ENCODE data around the gene PLXNA4.

PLXNA4 gene

DNA sequence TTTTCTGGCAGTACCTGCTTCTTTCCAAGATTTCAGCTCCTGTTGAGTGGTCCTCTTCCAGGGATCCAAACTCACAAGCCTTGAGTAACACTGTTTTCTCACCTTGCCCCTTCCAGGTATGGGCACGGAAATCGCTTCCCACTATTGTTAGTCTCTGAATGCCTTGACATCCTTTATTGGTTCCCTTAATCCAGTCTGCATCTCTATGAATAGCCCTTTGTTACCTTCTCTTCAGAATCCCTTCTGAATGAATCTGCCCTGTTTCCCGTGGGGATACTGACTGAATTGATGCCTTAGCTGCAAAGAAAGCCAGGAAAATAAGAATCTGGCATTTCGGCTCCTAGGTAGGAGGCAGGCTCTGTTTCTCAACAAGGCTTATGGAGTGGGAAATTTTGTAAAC is 467.7 kb downstream of the PLXNA4 start:
- H3K27ac ChIP-seq (ENCODE audit: low read depth, low read length) = no peak overlapping the region
- no peak overlapping the region for H2AFZ ChIP-seq (ENCODE audit: low read length, unreplicated experiment)
- H3K27me3 ChIP-seq (ENCODE audit: insufficient read depth, low read length) = no peaks in the 10 kb centered on the region
- no peak overlapping the region for H3K4me3 ChIP-seq (ENCODE audit: low read depth, low read length)
- H3K36me3 ChIP-seq (ENCODE audit: insufficient read depth, low read length) = no peaks in the 10 kb centered on the region
- H3K4me1 ChIP-seq (ENCODE audit: control insufficient read depth, insufficient read depth, low read length, unreplicated experiment) = no peaks in the 10 kb centered on the region
- H3K79me2 ChIP-seq (ENCODE audit: control insufficient read depth, insufficient read depth, low read length, unreplicated experiment) = no peaks in the 10 kb centered on the region

DNA sequence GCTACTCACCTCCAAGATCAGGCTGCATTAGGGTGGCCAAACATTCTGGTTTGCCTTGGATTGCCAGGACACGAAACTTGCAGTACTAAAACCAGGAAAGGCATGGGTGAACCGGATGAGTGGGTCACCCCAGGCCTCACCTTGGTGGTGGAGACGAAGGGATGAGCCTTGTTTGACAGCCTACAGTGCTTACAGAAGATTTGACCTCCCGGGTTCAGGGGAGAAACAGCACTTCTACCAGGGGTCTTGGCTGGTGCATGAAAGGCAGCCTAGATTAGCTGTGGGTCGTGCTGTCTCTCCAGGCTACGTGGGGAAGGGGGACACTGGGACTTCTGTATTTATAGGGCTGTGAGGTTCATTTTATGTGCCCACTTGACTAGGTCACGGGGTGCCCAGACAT is 469.8 kb downstream of the PLXNA4 start:
- no peaks in the 10 kb centered on the region for H3K4me1 ChIP-seq (ENCODE audit: control insufficient read depth, insufficient read depth, low read length, unreplicated experiment)
- no peaks in the 10 kb centered on the region for H3K79me2 ChIP-seq (ENCODE audit: control insufficient read depth, insufficient read depth, low read length, unreplicated experiment)
- no peak overlapping the region for H2AFZ ChIP-seq (ENCODE audit: low read length, unreplicated experiment)
- H3K36me3 ChIP-seq (ENCODE audit: insufficient read depth, low read length) = no peaks in the 10 kb centered on the region
- H3K27me3 ChIP-seq (ENCODE audit: insufficient read depth, low read length) = no peaks in the 10 kb centered on the region
- no peak overlapping the region for H3K27ac ChIP-seq (ENCODE audit: low read depth, low read length)
- H3K4me3 ChIP-seq (ENCODE audit: low read depth, low read length) = no peak overlapping the region

DNA sequence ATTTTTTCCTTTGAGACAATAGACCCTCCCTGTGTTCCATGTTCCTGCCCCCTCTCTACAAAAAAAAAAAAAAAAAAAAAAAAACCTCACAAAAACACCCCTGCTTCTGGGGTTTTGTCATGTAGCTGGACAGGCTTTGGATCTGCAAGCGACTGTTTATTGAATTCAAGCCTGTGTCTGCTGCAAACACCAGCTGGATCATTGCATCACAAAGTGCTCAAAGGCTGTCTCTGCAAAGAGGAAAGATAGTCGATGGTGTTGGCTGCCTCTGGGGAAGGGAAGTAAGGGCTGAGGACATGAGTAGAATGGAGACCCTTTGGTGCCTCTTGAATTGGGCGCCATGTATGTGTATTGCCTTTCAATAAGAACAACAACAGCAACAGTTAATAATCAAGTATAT is 471.2 kb downstream of the PLXNA4 start:
- H3K27ac ChIP-seq (ENCODE audit: low read depth, low read length) = no peak overlapping the region

DNA sequence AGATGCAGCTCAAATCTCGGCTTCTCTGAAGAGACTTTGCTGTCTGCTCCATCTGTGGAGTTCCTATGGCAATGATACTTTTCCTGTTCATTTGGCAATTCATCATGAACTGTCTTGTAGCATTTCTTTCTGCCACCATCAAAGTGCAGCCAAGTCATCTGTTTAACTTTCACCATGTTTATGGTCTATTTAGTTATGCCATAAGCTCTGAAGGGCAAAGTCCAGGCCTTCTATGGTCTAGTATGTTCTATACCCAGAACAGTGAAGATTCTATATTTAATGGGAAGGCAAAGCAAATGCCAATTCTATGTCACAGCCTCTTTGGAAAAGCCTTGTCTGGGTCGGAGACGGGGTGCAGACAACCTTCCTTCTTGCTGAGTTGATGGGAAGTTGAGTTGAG is 472.6 kb downstream of the PLXNA4 start:
- H3K27me3 ChIP-seq (ENCODE audit: insufficient read depth, low read length) = peaks cover 4% of the 10 kb centered on the region; the same call in 1 of the 2 replicates
- no peaks in the 10 kb centered on the region for H3K79me2 ChIP-seq (ENCODE audit: control insufficient read depth, insufficient read depth, low read length, unreplicated experiment)
- no peak overlapping the region for H3K27ac ChIP-seq (ENCODE audit: low read depth, low read length)

More for the DNA sequence above, 471.2 kb downstream of the PLXNA4 start:
- Histone ChIP-seq H2AFZ (ENCODE audit: low read length, unreplicated experiment) (no peak overlapping the region), H3K27me3 (ENCODE audit: insufficient read depth, low read length) (no peaks in the 10 kb centered on the region), H3K4me1 (ENCODE audit: control insufficient read depth, insufficient read depth, low read length, unreplicated experiment) (no peaks in the 10 kb centered on the region), H3K36me3 (ENCODE audit: insufficient read depth, low read length) (no peaks in the 10 kb centered on the region), H3K4me3 (ENCODE audit: low read depth, low read length) (no peak overlapping the region), H3K79me2 (ENCODE audit: control insufficient read depth, insufficient read depth, low read length, unreplicated experiment) (no peaks in the 10 kb centered on the region)

DNA sequence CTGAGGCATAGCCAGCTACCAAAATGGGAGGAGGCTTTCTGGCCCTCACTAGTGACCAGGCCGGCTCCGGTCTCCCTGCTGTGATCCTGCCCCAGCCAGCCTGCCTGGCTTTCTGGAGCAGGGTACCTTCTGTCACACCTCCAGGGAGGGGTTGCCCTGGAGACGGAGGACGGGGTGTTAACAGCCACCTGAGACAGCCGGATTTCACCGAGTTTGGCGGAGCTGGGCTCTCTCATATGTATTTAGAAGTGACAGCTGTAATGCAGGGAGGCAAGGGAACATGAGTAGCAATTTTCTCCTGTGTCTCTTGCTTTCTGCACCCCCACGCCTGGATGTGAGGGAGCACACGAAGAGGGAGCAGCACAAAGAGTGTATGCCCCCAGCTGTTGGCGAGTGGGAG is 473.3 kb downstream of the PLXNA4 start:
- Histone ChIP-seq H3K4me3 (ENCODE audit: low read depth, low read length) (no peak overlapping the region), H3K36me3 (ENCODE audit: insufficient read depth, low read length) (no peaks in the 10 kb centered on the region), H2AFZ (ENCODE audit: low read length, unreplicated experiment) (no peak overlapping the region), H3K4me1 (ENCODE audit: control insufficient read depth, insufficient read depth, low read length, unreplicated experiment) (no peaks in the 10 kb centered on the region), H3K27me3 (ENCODE audit: insufficient read depth, low read length) (peaks cover 5% of the 10 kb centered on the region), H3K27ac (ENCODE audit: low read depth, low read length) (no peak overlapping the region), H3K79me2 (ENCODE audit: control insufficient read depth, insufficient read depth, low read length, unreplicated experiment) (no peaks in the 10 kb centered on the region)

More for the DNA sequence above, 472.6 kb downstream of the PLXNA4 start:
- no peak overlapping the region for H3K4me3 ChIP-seq (ENCODE audit: low read depth, low read length)
- no peak overlapping the region for H2AFZ ChIP-seq (ENCODE audit: low read length, unreplicated experiment)
- no peaks in the 10 kb centered on the region for H3K36me3 ChIP-seq (ENCODE audit: insufficient read depth, low read length)
- H3K4me1 ChIP-seq (ENCODE audit: control insufficient read depth, insufficient read depth, low read length, unreplicated experiment) = no peaks in the 10 kb centered on the region

DNA sequence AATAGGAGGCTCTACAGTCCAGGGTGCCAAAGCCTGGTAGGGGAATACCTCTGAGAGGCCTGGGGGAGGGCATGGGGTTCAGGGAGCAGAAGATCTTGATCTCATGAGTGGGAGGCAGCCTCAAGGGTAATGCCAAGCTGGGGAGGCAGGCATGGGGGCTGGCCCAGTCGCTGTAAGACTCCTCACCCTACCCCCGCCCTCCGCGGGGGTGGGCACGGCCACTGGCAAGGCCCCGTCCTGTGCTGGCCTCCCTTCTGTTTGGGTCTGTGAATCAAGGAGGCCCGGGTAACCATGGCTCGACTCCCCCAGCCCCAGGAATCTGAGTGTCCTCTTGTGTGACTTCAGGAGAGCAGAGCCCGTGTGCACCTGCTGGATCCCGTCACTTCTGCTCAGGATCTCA is 473.9 kb downstream of the PLXNA4 start:
- Histone ChIP-seq H3K27me3 (ENCODE audit: insufficient read depth, low read length) (peaks cover 5% of the 10 kb centered on the region), H3K4me1 (ENCODE audit: control insufficient read depth, insufficient read depth, low read length, unreplicated experiment) (no peaks in the 10 kb centered on the region), H3K4me3 (ENCODE audit: low read depth, low read length) (no peak overlapping the region), H3K79me2 (ENCODE audit: control insufficient read depth, insufficient read depth, low read length, unreplicated experiment) (no peaks in the 10 kb centered on the region), H3K27ac (ENCODE audit: low read depth, low read length) (no peak overlapping the region), H3K36me3 (ENCODE audit: insufficient read depth, low read length) (no peaks in the 10 kb centered on the region), H2AFZ (ENCODE audit: low read length, unreplicated experiment) (no peak overlapping the region)

DNA sequence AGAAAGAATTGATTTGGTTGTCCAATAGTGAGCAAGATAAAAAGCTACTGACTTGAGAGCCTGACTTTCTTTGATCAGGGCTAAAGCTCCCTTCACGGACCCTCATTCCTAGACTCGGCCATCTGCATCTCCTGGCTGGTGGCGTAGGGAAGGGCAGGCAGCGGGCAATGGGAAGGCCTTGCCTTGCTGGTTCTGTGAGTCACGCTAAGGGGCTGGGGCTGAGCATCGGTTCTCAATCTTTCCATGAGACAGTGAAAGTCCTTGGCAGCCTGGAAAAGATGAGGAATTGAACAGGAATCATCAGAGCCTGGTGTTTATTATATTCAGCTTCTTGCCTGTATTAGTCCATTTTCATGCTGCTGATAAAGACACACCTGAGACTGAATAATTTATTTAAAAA is 475.3 kb downstream of the PLXNA4 start:
- Histone ChIP-seq H3K27ac (ENCODE audit: low read depth, low read length) (no peak overlapping the region), H3K36me3 (ENCODE audit: insufficient read depth, low read length) (no peaks in the 10 kb centered on the region), H3K79me2 (ENCODE audit: control insufficient read depth, insufficient read depth, low read length, unreplicated experiment) (no peaks in the 10 kb centered on the region), H3K27me3 (ENCODE audit: insufficient read depth, low read length) (peaks cover 5% of the 10 kb centered on the region), H3K4me3 (ENCODE audit: low read depth, low read length) (no peak overlapping the region), H3K4me1 (ENCODE audit: control insufficient read depth, insufficient read depth, low read length, unreplicated experiment) (no peaks in the 10 kb centered on the region), H2AFZ (ENCODE audit: low read length, unreplicated experiment) (no peak overlapping the region)

DNA sequence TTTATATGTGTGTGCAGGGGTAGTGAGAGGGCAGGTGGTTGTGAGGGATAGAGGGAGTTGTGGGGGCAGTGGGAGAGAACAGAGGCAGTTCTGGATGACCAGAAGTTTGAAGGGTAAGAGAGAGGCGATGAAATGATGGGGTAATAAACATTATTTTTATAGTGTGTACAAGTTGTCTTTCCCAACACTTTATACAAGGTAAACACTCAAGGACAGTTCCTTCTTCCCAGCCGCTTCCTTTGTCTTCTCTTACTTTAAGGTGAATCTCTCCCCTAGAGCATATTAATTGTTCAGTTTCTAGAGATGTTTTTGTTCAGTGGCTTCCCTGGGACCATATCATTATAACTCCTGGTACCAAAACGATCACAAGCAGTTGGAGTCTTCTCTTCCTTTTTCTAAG is 475.8 kb downstream of the PLXNA4 start:
- no peak overlapping the region for H3K27ac ChIP-seq (ENCODE audit: low read depth, low read length)
- H3K79me2 ChIP-seq (ENCODE audit: control insufficient read depth, insufficient read depth, low read length, unreplicated experiment) = no peaks in the 10 kb centered on the region
- no peaks in the 10 kb centered on the region for H3K4me1 ChIP-seq (ENCODE audit: control insufficient read depth, insufficient read depth, low read length, unreplicated experiment)
- peaks cover 5% of the 10 kb centered on the region for H3K27me3 ChIP-seq (ENCODE audit: insufficient read depth, low read length)
- no peak overlapping the region for H3K4me3 ChIP-seq (ENCODE audit: low read depth, low read length)
- H3K36me3 ChIP-seq (ENCODE audit: insufficient read depth, low read length) = no peaks in the 10 kb centered on the region
- H2AFZ ChIP-seq (ENCODE audit: low read length, unreplicated experiment) = no peak overlapping the region

DNA sequence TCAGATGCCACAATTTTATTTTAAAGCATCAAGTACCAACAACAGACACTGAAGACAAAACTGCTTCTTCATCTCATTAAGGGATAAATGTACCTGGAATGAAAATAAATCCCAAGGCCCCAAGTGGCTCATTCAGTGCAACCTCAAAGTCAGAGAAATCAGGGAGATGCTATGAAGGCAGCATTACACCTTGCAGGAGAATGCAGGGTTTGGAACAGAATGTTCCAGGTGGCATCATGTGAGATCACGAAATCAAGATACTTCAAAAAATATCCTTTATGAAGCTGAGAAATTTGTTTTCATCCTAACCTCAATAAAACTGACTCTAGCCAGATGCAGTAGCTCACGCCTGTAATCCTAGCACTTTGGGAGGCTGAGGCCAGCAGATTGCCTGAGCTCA is 477.1 kb downstream of the PLXNA4 start:
- H3K79me2 ChIP-seq (ENCODE audit: control insufficient read depth, insufficient read depth, low read length, unreplicated experiment) = no peaks in the 10 kb centered on the region
- H3K4me3 ChIP-seq (ENCODE audit: low read depth, low read length) = no peak overlapping the region
- H3K27ac ChIP-seq (ENCODE audit: low read depth, low read length) = no peak overlapping the region
- no peaks in the 10 kb centered on the region for H3K4me1 ChIP-seq (ENCODE audit: control insufficient read depth, insufficient read depth, low read length, unreplicated experiment)
- H2AFZ ChIP-seq (ENCODE audit: low read length, unreplicated experiment) = no peak overlapping the region
- H3K27me3 ChIP-seq (ENCODE audit: insufficient read depth, low read length) = peaks cover 10% of the 10 kb centered on the region
- no peaks in the 10 kb centered on the region for H3K36me3 ChIP-seq (ENCODE audit: insufficient read depth, low read length)

DNA sequence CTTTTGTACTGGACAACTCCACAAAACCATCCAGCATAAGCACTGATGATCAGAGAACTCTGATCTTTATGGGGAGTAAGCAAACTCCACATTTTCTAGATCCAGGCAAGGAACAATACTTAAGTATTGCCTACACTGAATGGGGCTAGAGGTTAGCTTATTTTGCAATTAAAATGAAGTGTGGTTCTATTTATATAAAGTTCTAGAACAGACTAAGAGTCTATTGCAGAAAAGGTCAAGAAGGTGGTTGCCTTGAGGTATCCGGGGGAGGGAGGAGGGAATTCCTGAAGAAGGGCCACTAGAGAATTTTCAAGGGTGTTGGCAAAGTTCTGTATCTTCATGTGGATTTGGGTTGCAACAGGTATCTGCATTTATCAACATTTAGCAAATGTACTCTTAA is 477.9 kb downstream of the PLXNA4 start:
- H3K79me2 ChIP-seq (ENCODE audit: control insufficient read depth, insufficient read depth, low read length, unreplicated experiment) = no peaks in the 10 kb centered on the region
- H3K4me1 ChIP-seq (ENCODE audit: control insufficient read depth, insufficient read depth, low read length, unreplicated experiment) = no peaks in the 10 kb centered on the region
- no peaks in the 10 kb centered on the region for H3K36me3 ChIP-seq (ENCODE audit: insufficient read depth, low read length)
- H2AFZ ChIP-seq (ENCODE audit: low read length, unreplicated experiment) = no peak overlapping the region
- H3K4me3 ChIP-seq (ENCODE audit: low read depth, low read length) = no peak overlapping the region
- H3K27ac ChIP-seq (ENCODE audit: low read depth, low read length) = no peak overlapping the region
- H3K27me3 ChIP-seq (ENCODE audit: insufficient read depth, low read length) = peaks cover 10% of the 10 kb centered on the region

DNA sequence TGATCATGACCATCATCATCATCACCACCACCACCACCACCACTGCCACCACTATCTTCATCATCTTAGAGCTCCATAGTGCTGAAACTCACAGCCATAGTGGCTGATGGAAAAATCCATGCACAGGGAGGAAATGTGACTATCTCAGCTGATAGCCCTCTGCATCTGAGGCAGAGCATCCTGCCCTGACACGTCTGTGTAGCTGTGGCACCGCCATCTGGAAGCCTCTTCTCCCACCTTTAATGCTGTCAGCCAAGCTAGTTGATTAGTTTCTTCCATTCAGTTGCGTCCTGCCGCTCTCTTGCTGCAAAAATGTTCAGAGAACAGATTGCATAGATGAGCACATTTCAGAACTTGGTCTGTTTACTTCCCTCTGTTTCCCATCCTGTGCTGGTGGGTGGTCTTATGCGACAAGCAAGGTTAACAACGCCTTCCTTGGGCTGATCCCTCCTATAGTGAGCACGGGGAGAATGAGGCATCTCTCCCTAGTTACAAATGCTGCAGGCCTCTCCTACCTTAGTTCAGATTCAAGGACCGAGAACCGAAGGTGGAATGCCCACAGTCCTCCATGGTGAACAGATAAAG is 478.6 kb downstream of the PLXNA4 start:
- H3K36me3 ChIP-seq (ENCODE audit: insufficient read depth, low read length) = no peaks in the 10 kb centered on the region
- H3K4me1 ChIP-seq (ENCODE audit: control insufficient read depth, insufficient read depth, low read length, unreplicated experiment) = no peaks in the 10 kb centered on the region

More for the DNA sequence above, 478.6 kb downstream of the PLXNA4 start:
- H2AFZ ChIP-seq (ENCODE audit: low read length, unreplicated experiment) = no peak overlapping the region
- H3K27me3 ChIP-seq (ENCODE audit: insufficient read depth, low read length) = peaks cover 10% of the 10 kb centered on the region
- no peak overlapping the region for H3K4me3 ChIP-seq (ENCODE audit: low read depth, low read length)
- H3K79me2 ChIP-seq (ENCODE audit: control insufficient read depth, insufficient read depth, low read length, unreplicated experiment) = no peaks in the 10 kb centered on the region
- no peak overlapping the region for H3K27ac ChIP-seq (ENCODE audit: low read depth, low read length)
